ENCODE results near the gene PRR30.

The PRR30 gene

DNA sequence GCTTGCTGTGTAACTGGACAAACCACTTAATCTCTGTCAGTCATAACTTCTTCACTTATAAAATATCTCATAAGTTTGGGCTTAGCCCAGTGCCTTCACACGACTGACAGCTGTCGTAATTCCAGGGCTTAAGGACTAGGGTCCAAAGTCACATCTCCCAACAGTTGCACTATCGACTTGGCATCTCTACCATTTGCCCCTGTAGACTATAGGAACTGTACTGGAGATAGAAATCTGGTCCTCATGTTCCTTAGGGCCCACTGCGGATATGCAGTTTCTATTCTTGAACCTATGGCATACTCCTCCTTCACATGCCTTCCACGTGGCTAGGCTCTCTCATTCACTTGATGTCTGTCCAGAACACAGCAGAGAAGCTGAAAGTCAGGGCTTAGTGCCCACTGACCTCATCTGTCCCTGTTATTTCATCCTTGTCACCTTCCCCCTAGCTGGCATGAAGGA is 12.9 kb downstream of the PRR30 start:
- Histone ChIP-seq H3K27me3 (ENCODE audit: insufficient read depth, poor library complexity, severe bottlenecking) (no peaks in the 10 kb centered on the region), H3K4me3 (replicated peaks; ENCODE audit: insufficient read depth, low read length) (no peak overlapping the region), H3K27ac (replicated peaks) (no peak overlapping the region)
- DNase-seq (ENCODE audit: low read depth in 1 of 2, low spot score in 1 of 2): no peak
- TF ChIP-seq, protein P1, sequence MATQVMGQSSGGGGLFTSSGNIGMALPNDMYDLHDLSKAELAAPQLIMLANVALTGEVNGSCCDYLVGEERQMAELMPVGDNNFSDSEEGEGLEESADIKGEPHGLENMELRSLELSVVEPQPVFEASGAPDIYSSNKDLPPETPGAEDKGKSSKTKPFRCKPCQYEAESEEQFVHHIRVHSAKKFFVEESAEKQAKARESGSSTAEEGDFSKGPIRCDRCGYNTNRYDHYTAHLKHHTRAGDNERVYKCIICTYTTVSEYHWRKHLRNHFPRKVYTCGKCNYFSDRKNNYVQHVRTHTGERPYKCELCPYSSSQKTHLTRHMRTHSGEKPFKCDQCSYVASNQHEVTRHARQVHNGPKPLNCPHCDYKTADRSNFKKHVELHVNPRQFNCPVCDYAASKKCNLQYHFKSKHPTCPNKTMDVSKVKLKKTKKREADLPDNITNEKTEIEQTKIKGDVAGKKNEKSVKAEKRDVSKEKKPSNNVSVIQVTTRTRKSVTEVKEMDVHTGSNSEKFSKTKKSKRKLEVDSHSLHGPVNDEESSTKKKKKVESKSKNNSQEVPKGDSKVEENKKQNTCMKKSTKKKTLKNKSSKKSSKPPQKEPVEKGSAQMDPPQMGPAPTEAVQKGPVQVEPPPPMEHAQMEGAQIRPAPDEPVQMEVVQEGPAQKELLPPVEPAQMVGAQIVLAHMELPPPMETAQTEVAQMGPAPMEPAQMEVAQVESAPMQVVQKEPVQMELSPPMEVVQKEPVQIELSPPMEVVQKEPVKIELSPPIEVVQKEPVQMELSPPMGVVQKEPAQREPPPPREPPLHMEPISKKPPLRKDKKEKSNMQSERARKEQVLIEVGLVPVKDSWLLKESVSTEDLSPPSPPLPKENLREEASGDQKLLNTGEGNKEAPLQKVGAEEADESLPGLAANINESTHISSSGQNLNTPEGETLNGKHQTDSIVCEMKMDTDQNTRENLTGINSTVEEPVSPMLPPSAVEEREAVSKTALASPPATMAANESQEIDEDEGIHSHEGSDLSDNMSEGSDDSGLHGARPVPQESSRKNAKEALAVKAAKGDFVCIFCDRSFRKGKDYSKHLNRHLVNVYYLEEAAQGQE (IDR thresholded peaks at IDR 0.05; ENCODE audit: insufficient replicate concordance, low read depth): no peak
- TF ChIP-seq SPI1 (IDR thresholded peaks at IDR 0.05; ENCODE audit: borderline replicate concordance, low read depth): no peak
- no peak for TF ChIP-seq POLR2AphosphoS5 (IDR thresholded peaks at IDR 0.05; ENCODE audit: low read depth)
- TF ChIP-seq GABPA (IDR thresholded peaks at IDR 0.05; ENCODE audit: low read depth): no peak
- TF ChIP-seq, protein P2, sequence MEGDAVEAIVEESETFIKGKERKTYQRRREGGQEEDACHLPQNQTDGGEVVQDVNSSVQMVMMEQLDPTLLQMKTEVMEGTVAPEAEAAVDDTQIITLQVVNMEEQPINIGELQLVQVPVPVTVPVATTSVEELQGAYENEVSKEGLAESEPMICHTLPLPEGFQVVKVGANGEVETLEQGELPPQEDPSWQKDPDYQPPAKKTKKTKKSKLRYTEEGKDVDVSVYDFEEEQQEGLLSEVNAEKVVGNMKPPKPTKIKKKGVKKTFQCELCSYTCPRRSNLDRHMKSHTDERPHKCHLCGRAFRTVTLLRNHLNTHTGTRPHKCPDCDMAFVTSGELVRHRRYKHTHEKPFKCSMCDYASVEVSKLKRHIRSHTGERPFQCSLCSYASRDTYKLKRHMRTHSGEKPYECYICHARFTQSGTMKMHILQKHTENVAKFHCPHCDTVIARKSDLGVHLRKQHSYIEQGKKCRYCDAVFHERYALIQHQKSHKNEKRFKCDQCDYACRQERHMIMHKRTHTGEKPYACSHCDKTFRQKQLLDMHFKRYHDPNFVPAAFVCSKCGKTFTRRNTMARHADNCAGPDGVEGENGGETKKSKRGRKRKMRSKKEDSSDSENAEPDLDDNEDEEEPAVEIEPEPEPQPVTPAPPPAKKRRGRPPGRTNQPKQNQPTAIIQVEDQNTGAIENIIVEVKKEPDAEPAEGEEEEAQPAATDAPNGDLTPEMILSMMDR (IDR thresholded peaks at IDR 0.05; ENCODE audit: insufficient read depth, low read length): no peak

DNA sequence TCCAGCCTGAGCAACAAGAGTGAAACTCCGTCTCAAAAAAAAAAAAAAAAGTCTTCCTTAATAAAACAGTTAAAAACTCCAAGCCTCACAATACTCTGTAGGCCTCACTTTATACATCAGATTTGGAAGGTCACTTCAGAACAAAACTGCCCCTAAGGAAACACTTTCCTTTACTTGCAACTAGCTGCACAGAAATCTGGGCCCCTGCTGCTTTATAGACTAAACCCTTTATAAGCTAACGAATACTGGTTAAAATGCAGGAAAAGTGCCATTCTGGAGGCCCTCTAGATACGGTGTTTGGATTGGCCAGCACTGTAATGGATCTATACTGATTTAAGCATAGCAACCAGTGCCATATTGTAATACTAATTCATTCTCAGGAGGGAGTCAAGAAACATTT is 14.1 kb downstream of the PRR30 start:
- TF ChIP-seq, protein P1 (IDR thresholded peaks at IDR 0.05; ENCODE audit: insufficient replicate concordance, low read depth): no peak
- TF ChIP-seq POLR2AphosphoS5 (IDR thresholded peaks at IDR 0.05; ENCODE audit: low read depth): no peak
- TF ChIP-seq SPI1 (IDR thresholded peaks at IDR 0.05; ENCODE audit: borderline replicate concordance, low read depth): no peak
- TF ChIP-seq GABPA (IDR thresholded peaks at IDR 0.05; ENCODE audit: low read depth): no peak
- TF ChIP-seq, protein P2 (IDR thresholded peaks at IDR 0.05; ENCODE audit: insufficient read depth, low read length): no peak
- no peak for DNase-seq (ENCODE audit: low read depth in 1 of 2, low spot score in 1 of 2)
- no peaks in the 10 kb centered on the region for H3K27me3 ChIP-seq (ENCODE audit: insufficient read depth, poor library complexity, severe bottlenecking)
- H3K4me3 ChIP-seq (replicated peaks; ENCODE audit: insufficient read depth, low read length): no peak overlapping the region
- no peak overlapping the region for H3K27ac ChIP-seq (replicated peaks)

DNA sequence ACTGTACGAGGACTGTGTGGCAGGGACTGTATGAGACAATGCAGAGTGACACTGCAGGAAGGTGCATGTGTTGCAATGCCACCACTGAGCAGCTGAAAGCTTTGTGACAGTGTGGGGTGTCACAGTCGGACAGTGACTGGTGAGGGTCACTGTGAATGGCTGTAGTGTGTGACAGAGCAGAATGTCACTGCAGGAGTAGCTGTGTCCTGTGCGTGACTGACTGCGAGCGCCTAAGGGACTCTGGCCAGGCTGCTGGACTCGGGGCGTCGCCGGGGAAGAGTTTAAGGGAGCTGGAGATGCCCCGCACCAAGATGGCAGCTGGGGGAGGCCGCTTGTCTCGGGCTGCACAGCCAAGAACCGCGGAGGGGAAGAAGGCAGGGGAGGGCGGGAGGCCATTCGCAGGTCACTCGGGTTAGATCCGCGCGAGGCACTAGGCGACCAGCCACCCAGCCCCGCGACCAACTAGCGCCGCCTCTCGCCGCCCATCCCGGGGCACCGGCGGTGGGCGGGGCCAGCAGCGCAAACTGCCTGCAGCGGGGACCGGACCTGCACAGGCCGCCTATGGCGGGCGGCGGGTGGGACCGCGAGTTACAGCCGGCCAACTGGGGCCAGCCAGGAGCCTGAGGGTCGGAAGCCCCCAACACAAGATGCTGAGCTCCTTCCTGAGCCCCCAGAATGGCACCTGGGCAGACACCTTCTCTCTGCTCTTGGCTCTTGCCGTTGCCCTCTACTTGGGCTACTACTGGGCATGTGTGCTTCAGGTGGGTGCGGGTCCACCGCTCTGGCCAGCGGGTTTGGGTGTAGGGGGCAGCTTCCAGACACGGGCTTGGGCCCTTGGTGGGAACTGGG is 15.7 kb downstream of the PRR30 start, which contains the start of gene ABHD1:
ABHD1 (plus strand) TSS at position 514 of the 849 bp plus-strand sequence; CDS start at position 648, 134 bp downstream.
- TF ChIP-seq, protein P1 (IDR thresholded peaks at IDR 0.05; ENCODE audit: insufficient replicate concordance, low read depth): peak; percentile 4
- no peak for TF ChIP-seq POLR2AphosphoS5 (IDR thresholded peaks at IDR 0.05; ENCODE audit: low read depth)
- Histone ChIP-seq H3K4me3 (replicated peaks; ENCODE audit: insufficient read depth, low read length) (peak within 1 kb of the TSS; percentile 72), H3K27me3 (ENCODE audit: insufficient read depth, poor library complexity, severe bottlenecking) (no peaks in the 10 kb centered on the region), H3K27ac (replicated peaks) (peak within 1 kb of the TSS; percentile 44)
- peak in 1 of 2 experiments; percentile 73 for DNase-seq (ENCODE audit: low read depth in 1 of 2, low spot score in 1 of 2)

Data from HL-60 (cell line).